Measurements from ENCODE around the gene ANTKMT.

- TF ChIP-seq REST (IDR thresholded peaks at IDR 0.05; ENCODE audit: insufficient replicate concordance, low read depth): no peak
- no peak for TF ChIP-seq CTCF (IDR thresholded peaks at IDR 0.05; ENCODE audit: insufficient read depth, low read length)
- TF ChIP-seq POLR2AphosphoS5 (IDR thresholded peaks at IDR 0.05; ENCODE audit: low read depth): no peak
Measured at GRCh38 chr16:689175-689897, 31.6 kb upstream of the ANTKMT start.

Data from HL-60 (cell line).